DND-41 (cell line): ENCODE results near the gene BPIFB1.

ENCODE experiments used
- EZH2 ChIP-seq: IDR thresholded peaks from 3 replicates; pipeline ENCODE4 v1.6.1; 2012; ENCODE audit warnings: borderline replicate concordance, low read depth, mild to moderate bottlenecking, moderate library complexity, low read length, inconsistent platforms; ENCODE audit not compliant: severe bottlenecking
- TF ChIP-seq, protein P1 (sequence below): IDR thresholded peaks from 2 replicates; pipeline ENCODE4 v1.5.1; 2012; ENCODE audit warnings: borderline replicate concordance, low read length, moderate library complexity, mild to moderate bottlenecking; ENCODE audit not compliant: poor library complexity, severe bottlenecking; ENCODE audit errors: extremely low read depth

DNA sequence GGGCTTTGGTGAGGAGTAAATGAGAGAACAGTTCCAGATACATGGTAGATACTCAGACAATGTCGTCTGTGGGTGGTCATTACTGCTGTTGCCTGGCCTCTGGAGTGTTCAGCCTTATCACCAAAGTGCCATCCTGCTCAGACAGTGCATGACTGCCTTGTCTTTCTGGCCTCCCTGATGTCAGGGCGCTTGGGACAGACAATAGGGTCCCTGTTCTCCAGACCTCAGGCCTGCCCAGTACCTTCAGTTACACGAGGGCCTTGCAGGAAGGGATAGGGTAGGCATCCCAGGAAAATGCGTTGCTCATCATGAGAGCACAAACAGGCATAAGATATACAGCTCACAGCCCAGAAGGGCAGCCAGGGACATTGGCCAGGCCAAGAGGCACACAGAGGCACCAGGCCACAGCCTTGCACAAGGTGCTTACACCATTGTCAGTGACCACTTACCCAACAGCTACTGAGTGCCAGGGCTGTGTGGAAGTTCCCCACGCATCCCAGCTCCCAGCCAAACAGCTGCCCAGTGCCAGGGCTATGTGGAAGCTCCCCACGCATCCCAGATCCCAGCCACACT lies 27.4 kb downstream of the BPIFB1 start:
- TF ChIP-seq, protein P1, sequence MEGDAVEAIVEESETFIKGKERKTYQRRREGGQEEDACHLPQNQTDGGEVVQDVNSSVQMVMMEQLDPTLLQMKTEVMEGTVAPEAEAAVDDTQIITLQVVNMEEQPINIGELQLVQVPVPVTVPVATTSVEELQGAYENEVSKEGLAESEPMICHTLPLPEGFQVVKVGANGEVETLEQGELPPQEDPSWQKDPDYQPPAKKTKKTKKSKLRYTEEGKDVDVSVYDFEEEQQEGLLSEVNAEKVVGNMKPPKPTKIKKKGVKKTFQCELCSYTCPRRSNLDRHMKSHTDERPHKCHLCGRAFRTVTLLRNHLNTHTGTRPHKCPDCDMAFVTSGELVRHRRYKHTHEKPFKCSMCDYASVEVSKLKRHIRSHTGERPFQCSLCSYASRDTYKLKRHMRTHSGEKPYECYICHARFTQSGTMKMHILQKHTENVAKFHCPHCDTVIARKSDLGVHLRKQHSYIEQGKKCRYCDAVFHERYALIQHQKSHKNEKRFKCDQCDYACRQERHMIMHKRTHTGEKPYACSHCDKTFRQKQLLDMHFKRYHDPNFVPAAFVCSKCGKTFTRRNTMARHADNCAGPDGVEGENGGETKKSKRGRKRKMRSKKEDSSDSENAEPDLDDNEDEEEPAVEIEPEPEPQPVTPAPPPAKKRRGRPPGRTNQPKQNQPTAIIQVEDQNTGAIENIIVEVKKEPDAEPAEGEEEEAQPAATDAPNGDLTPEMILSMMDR = no peak
- no peak for TF ChIP-seq EZH2
